ENCODE measurements around the gene CLEC4D. TPM values are rescaled to one million over a fixed set of nuclear protein-coding genes. Genes with fewer than 3 reads are reported as not detected.

CLEC4D gene
- total RNA-seq, 6 experiments from 2014 or later: not detected

- H3K9me3 Mint-ChIP-seq: no peaks in the 10 kb centered on the region
- H3K4me1 Mint-ChIP-seq (ENCODE audit: low read depth): no peaks in the 10 kb centered on the region
- no peaks in the 10 kb centered on the region for H3K36me3 Mint-ChIP-seq (ENCODE audit: low read depth)
- H3K4me3 Mint-ChIP-seq: no peak overlapping the region
- TF ChIP-seq, protein P1, sequence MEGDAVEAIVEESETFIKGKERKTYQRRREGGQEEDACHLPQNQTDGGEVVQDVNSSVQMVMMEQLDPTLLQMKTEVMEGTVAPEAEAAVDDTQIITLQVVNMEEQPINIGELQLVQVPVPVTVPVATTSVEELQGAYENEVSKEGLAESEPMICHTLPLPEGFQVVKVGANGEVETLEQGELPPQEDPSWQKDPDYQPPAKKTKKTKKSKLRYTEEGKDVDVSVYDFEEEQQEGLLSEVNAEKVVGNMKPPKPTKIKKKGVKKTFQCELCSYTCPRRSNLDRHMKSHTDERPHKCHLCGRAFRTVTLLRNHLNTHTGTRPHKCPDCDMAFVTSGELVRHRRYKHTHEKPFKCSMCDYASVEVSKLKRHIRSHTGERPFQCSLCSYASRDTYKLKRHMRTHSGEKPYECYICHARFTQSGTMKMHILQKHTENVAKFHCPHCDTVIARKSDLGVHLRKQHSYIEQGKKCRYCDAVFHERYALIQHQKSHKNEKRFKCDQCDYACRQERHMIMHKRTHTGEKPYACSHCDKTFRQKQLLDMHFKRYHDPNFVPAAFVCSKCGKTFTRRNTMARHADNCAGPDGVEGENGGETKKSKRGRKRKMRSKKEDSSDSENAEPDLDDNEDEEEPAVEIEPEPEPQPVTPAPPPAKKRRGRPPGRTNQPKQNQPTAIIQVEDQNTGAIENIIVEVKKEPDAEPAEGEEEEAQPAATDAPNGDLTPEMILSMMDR (IDR thresholded peaks at IDR 0.05): no peak
- no peak for DNase-seq
- H3K27ac Mint-ChIP-seq: no peak overlapping the region
- H3K27me3 Mint-ChIP-seq (ENCODE audit: insufficient read depth): no peaks in the 10 kb centered on the region
These were observed 34.9 kb downstream of the CLEC4D start for GRCh38 chr12:8548192-8548591.

- TF ChIP-seq, protein P1 (IDR thresholded peaks at IDR 0.05): no peak
- DNase-seq: no peak
- Mint-ChIP-seq H3K36me3 (ENCODE audit: low read depth) (no peaks in the 10 kb centered on the region), H3K27me3 (ENCODE audit: insufficient read depth) (no peaks in the 10 kb centered on the region), H3K4me3 (no peak overlapping the region), H3K27ac (no peak overlapping the region), H3K4me1 (ENCODE audit: low read depth) (no peaks in the 10 kb centered on the region; the same call in 1 of the 2 replicates), H3K9me3 (no peaks in the 10 kb centered on the region)
These were observed 36.1 kb downstream of the CLEC4D start for GRCh38 chr12:8549381-8549780.

- Mint-ChIP-seq H3K27ac (no peak overlapping the region), H3K9me3 (no peaks in the 10 kb centered on the region; the same call in 1 of the 2 replicates), H3K4me1 (ENCODE audit: low read depth) (peaks cover 7% of the 10 kb centered on the region; the same call in 1 of the 2 replicates), H3K4me3 (no peak overlapping the region), H3K36me3 (ENCODE audit: low read depth) (no peaks in the 10 kb centered on the region), H3K27me3 (ENCODE audit: insufficient read depth) (peaks cover 3% of the 10 kb centered on the region; the same call in 1 of the 2 replicates)
- no peak for DNase-seq
- TF ChIP-seq, protein P1 (IDR thresholded peaks at IDR 0.05): 0 out of 2 replicates have a peak, but pooled peaks have one; percentile 13
These were observed 39.9 kb downstream of the CLEC4D start for GRCh38 chr12:8553088-8553627.

DNA sequence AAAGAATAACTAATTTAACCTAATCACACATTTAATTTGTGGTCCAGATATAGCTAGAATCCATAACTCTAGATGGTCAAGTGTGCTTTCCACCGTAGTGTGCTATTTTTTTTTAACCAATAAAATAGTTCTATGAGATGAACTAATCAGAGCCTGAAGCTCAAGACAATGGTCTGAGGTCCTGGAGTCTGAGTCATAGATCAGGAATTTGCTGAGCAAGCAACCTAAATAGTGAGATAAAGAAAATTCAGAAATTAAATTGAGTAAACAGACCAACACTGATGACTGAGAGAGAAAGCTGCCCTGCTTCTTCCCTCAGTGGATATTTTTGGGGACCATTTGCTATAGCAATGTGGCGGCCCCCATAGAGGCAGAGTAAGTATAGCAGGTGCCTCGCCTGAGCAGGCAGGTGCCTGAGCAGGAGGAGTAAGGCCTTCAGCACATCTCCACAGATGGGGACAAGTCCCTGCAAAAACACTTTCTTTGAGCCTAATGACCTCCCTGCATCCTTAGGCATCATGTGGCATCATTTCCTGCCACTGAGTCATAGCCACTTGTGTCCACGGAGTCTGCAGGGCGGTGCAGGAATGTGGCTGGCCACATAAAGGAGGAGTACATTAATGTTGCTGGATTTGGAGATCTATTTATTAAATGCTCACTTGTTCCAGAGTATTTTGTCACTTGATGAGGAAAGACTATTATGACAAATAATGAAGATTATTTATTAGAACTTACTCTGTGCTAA lies 41.3 kb downstream of the CLEC4D start:
- no peak overlapping the region for H3K4me3 Mint-ChIP-seq
- H3K27ac Mint-ChIP-seq: no peak overlapping the region
- no peak for DNase-seq
- no peaks in the 10 kb centered on the region for H3K36me3 Mint-ChIP-seq (ENCODE audit: low read depth)
- H3K27me3 Mint-ChIP-seq (ENCODE audit: insufficient read depth): peaks cover 3% of the 10 kb centered on the region; the same call in 1 of the 2 replicates
- TF ChIP-seq, protein P1 (IDR thresholded peaks at IDR 0.05): no peak
- no peaks in the 10 kb centered on the region; the same call in 1 of the 2 replicates for H3K9me3 Mint-ChIP-seq
- H3K4me1 Mint-ChIP-seq (ENCODE audit: low read depth): peaks cover 7% of the 10 kb centered on the region; the same call in 1 of the 2 replicates

GRCh38 chr12:8556531-8557097 lies 43.3 kb downstream of the CLEC4D start:
- Mint-ChIP-seq H3K36me3 (ENCODE audit: low read depth) (no peaks in the 10 kb centered on the region), H3K27ac (no peak overlapping the region), H3K9me3 (no peaks in the 10 kb centered on the region; the same call in 1 of the 2 replicates), H3K4me1 (ENCODE audit: low read depth) (peaks cover 7% of the 10 kb centered on the region; the same call in 1 of the 2 replicates), H3K27me3 (ENCODE audit: insufficient read depth) (peaks cover 6% of the 10 kb centered on the region; the same call in 1 of the 2 replicates), H3K4me3 (no peak overlapping the region)
- DNase-seq: no peak
- TF ChIP-seq, protein P1 (IDR thresholded peaks at IDR 0.05): no peak
